ENCODE measurements around the gene ERN2.

- TF ChIP-seq CTCF (conservative IDR thresholded peaks at IDR 0.05), result no peak
- no peak for TF ChIP-seq ZFX (IDR thresholded peaks at IDR 0.05)
These were observed 42.8 kb downstream of the ERN2 start for GRCh38 chr16:23670137-23670776.

All from C4-2B (cell line).